8988T (cell line): Measurements from ENCODE around the gene POMGNT1.

Experiments
- DNase-seq: peaks from one replicate; pipeline ENCODE4 v3.0.0; 2011

The POMGNT1 gene

DNA sequence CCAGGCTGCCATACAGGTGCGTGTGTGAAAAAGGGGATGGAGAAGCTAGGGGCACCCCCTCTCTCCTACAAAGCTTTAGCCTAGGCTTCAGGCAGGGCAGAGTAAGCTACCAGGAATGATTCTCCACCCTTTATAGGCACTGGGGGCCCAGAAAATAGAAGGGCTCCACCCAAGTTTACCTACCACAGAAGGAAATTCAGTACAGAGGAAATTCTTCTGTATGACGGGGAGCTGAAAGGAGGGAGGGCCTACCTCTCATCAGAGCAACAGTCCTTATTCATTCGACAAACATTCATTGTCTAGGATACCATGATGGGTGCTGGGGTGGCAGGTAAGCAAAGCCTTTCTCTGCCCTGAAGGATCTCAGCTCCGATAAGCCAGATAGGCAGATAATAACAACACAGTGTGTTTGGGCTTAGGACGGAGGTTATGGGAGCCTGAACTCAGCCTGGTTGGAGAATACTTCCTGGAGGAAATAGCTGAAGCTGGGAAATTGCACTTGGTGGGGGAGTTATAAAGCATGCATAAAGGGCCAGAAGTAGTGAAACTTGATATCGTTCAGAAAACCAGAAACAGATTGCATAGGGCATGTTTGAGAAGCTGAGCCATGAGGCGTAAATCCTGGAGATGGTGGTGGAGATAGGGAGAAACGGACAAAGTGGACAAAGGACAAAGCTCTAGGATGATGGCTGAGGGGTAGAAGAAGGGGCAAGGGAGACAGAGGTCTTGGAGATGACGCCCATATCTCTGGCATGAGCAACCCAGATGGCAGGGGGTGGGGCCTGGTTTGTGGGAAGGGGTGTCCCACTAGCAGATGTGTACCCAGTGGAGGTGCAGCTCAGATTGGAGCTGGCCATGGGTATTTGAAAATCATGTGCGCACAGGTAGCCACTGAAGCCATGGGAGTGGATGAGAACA is 16.6 kb downstream of the POMGNT1 start:
- DNase-seq = no peak

DNA sequence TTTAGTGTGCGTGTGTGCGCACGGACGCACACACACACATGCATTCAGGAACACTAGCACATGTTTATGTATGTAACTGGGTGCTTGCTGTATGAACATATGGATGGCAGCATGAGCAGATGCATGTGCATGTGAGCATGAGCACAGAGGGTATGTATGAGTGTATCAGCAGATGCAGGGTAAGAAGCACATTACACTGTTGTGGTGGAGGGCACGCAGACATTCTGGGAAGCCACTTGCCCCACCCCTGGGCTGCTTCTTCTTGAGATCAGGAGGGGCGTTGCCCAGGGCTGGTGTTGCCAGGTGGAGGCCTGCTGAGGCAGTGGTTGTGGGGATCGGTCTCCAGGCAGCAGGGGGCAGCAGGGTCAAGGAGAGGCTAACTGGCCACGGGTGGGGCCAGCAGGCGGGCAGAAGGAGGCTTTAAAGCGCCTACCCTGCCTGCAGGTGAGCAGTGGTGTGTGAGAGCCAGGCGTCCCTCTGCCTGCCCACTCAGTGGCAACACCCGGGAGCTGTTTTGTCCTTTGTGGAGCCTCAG is 18.1 kb downstream of the POMGNT1 start:
- no peak for DNase-seq

DNA sequence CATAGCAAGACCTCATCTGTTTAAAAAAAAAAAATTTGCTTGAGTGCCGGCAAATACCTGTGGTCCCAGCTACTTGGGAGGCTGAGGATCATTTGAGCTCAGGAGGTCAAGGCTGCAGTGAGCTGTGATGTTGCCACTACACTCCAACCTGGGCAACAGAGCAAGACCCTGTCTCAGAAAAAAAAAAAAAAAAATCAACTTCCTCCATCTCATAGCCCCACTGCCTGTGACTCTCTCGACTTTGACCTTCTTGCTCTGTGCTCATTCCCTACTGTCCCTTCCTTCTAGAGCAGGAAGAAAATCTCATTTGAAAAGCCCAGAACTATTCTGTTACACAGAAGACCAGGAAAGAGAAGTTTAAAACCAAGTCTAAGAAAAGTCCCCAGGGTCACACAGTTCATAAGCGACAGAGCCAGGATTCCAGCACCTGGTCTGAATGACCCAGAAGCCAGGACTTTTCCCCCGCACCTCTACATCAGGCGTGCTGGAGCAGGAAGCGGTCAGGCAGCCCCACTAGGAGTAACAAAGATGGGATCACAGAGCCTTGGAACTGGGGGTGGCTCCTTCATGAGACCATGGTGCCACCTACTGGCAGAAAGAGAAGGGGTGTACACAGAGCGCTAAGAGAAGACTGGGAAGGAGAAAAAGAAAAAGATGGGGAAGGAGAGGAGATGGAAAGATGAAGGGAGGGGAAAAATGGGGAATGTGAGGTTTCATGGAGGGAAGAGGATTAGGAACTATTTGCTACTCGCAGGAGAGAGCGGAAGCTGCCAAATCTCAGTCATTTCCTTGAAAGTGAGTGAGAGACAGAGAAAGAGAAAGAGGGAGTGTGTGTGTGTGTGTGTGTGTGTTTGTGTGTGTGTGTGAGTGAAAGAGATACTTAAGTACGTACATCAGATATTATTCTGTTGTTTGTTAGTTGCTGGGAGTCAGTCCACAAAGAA is 18.8 kb downstream of the POMGNT1 start:
- DNase-seq = peak; percentile 61

DNA sequence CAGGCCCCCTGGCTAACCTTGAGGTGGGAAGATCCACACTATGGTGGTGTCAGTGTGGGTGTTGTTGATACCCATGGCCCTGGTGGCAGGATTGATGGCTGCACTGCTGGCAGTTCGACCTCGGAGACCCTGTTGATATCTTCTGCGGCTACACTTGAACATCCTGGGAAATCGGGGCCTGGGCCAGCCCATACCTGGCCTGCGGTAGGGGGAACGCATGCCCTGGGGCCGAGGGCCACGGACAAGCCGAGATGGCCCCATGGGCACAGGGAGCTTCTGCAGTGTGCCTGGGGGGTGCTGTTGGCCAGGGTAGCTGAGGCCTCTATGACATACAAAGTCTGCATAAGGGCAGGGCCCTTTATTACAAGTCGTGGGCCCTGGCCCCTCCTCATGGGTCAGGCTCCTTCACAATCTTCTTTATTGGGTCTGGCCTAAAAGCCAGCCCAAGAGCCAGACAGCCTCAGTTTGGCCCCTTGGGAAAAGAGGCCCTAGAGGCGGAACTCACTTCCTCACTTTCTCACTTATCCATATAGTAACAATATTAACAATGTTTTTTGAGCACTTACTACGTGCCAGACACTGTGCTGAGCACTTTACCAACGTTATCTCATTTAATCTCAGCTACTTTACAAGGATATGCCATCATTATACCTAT is 21.9 kb downstream of the POMGNT1 start, which contains the start of gene P3R3URF:
TSS of gene P3R3URF (minus strand) at position 278 of the 655 bp plus-strand sequence. CDS start at position 261, 17 bp downstream.
- no peak for DNase-seq

DNA sequence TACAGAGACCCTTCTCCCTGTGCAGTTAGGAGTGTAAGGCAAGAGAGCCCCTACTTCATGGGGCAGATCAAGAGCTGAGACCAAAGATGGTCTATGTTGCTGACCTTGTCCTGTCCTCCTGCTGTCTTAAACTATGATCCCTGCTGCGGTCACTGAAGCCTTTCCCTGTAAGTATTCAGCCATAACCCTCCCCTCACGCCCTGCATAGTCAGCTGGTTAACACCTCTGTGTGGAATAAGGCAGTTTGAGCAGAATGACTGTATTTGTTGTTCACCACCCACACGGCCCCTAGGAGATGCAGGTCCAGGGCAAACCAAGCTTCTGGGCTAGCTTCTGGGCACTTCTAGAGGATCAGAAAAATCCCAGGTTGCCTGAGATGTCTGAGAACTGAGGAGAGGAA is 23.0 kb downstream of the POMGNT1 start:
- no peak for DNase-seq

DNA sequence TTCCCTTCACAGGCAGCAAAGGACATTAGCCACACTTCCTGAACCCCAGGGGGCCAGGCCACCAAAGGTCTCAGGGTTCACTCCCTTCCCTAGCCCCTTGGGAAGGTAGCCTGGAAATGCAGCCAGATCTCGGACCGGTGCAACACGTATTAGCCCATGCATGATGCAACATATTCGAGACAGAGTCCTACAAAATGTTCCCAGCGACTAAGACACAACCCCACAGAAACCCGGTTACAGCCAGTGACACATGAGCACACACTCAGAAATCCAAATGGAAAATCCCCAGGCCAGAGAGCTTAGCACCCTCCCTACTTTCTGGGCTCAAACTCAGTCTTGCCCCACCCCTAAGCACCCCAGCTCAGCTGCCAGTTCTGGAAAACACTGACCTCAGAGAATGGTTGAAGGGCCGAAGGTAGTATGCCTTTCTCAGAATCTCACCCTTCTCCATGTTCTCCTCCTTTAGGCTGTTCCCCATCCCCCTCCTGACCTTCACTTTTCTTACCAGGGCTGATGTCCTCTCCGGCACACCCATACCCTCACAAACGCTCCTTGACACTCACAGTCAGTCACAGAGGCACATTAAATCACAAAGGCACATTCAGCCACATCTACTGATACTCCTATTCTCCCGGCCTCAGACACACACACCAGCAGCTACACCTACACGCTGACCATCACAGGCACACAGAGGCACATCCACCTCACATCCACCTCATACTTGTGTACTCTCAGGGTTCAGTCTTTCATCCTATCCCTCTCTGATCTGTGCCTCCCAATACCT is 23.6 kb downstream of the POMGNT1 start, which contains the start of gene TSPAN1:
TSS of gene TSPAN1 (plus strand) at position 640 of the 784 bp plus-strand sequence. CDS start 6,021 bp downstream, outside the sequence.
- no peak for DNase-seq

DNA sequence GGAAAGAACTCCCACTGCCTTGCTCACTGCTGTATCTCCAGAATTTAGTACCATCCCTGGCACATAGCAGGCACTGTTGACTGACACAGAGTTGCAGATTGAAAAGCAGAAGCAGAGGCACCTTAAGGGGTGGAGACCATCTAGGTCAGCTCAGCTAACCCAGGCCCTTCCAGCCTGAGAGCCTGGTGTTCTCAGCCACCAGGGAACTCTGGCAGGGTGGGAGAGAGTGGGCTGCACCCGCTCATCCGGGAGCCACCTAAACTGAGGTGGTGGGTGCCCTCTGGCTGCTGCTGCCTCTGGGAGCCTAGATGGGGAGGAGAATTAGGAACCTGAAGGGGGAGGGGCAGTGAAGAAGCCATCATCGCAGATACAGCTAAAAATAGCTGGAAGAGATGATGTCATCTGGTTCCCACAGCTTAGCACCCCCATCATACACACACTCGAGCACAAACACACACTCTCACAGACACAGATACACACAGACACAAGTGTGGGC is 24.8 kb downstream of the POMGNT1 start:
- no peak for DNase-seq

DNA sequence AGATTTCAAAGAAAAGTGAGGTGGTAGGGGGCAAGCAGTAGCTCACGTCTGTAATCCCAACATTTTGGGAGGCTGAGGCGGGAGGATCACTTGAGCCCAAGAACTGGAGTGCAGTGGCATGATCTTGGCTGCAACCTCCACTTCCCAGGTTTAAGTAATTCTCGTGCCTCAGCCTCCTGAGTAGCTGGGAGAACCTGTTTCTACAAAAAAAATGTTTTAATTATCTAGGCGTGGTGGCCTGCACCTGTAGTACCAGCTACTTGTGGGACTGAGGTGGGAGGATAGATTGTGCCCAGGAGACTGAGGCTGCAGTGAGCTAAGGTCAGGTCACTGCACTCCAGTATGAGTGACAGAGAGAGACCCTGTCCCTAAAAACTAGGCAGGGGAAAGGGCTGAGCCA is 25.9 kb downstream of the POMGNT1 start:
- DNase-seq = no peak

DNA sequence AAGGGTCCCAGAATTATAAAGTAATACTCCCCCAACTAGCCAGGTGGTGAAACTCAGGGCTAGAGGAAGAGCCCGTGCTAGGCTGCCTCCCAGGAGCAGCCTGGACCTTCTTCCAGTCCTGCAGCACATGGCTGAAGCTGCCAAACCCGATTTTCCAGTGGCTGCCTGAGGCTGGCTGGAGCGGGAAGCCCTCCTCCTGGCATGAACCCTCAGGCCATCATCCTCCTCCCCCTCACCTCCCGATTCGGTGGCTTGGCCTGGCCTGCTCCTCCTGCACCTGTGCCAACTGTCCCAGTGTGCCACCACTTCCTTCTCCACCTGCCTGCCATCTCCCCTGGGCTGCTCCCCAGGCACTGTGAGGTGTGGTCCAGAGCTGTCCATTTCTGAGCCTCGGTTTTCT is 26.4 kb downstream of the POMGNT1 start:
- DNase-seq = no peak

DNA sequence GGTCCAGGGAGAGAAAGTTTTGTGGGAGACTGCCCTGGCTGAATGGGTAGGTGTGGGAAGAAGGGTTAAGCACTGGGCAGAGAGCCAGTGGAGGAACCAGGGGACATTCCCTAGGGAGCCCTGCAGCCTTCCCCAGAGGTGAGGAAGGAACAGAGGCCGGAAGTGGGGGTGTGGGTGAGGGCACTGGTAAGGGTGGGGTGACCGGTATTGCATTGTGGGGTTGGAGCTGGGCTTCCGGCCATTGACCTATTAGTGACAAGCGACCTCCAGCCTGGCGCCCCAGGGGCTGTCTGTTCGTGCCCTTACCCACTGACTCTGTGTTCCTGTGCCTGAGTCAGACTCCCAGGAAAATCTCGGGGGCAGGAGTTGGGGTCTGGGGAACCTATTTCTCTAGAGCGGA is 26.9 kb downstream of the POMGNT1 start:
- no peak for DNase-seq

DNA sequence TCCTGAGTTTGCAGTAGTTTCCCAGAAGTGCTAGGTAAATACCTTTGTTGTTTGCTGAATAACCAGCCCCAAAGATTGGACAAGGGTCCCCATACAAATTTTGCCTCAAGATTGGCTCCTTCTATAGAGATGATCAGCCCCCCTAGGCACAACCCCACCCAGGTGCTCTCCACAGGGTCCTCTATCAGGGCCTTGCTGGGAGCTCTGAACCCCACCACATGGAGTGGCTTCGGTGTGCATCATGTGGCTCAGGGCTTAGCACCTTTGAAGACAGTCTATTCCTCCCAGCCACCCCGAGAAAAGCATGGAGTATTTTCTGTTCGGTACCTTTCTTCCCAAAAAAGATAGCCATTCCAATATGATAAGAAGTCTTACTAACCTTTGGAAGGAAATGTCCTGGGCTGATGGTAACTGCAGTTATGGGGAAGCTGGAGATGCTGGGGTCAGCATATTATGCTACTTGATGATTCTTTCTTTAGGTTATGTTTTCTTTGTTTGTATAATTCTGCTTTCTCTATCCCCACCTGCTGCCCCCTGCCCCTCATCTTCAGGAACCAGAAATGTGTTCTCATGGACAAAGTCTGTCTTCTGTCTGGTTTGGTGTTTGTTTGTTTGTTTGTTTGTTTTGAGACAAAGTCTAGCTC is 28.3 kb downstream of the POMGNT1 start:
- DNase-seq = no peak

DNA sequence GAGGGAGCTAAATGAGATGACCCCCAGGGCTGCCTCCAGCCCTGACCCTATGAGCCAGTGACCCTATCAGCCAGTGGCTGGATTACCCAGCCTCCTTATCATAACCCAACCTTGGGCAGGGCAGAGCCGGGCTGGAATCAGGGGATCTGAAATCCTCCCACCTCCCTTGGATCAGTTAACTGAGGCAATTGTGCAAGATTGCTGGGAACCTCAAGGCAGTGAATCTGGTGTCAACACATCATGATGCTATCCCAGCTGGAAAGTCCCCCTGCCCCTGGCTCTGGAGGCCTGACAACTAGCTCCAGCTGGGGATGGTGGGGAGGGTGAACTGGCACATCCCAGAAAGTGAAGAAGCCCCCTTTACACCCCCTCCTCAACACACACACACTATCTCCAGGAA is 29.8 kb downstream of the POMGNT1 start:
- no peak for DNase-seq

DNA sequence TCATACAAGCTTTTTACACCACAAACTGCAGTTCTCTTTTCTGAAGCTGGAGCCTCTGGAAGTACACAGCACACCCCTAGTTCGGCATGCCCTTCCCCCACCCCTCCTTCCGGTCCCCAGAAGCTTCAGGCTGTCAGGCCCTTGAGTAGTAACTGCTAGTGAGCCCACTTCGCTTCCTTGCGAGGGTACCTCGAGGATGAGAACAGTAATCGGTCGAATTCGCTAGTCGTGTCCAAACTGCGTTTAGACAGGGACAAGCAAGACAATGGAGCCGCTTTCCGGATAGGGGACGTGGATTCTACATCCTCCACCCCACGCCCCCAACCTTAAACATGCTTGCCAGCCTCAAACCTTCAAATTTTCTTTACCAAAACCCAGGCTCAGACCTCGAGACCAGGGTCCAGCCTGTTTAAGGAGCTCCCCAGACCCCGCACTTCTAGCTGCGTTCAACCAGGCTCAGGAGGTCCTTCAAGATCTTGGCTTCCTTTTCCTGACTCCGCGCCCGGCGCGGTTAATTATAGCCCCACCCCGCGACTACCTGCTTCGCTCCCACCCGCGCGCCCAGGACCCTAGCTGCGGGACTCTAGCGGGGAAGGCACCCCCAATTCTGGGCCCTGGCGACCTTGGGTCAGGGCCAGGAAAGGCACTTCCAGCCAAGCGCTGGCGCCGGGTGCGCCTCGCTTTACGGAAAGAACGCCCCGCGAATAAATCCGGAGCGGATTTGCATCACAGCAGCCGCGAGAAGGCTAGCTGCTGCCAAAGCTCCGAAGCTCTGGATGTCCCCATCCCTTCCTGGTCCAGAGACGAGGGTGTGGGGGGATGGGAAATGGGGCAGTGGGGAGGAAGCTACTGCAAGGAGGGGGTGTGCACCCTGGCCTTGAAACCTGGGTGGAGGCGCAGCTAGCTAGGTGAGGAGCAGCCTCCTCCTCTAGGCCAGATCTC is 31.4 kb downstream of the POMGNT1 start:
- no peak for DNase-seq

DNA sequence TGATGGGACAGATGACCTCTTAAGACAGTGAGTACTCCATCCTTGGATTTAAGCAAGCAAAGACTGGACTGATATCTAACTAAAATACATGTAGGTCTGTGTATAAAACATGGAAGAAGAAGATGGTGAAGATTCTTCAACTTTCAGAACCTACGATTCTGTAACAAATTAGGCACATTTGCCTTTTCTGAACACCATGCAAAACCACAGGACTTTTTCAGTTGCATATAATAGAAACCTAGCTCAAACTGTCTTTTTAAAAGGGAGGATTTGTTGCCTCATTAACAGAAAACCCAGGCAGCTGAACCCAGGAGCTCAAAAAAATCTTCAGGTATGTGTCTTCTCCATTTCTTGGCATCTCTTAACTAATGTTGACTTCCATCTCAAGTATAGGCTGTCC is 38.0 kb downstream of the POMGNT1 start:
- DNase-seq = no peak

DNA sequence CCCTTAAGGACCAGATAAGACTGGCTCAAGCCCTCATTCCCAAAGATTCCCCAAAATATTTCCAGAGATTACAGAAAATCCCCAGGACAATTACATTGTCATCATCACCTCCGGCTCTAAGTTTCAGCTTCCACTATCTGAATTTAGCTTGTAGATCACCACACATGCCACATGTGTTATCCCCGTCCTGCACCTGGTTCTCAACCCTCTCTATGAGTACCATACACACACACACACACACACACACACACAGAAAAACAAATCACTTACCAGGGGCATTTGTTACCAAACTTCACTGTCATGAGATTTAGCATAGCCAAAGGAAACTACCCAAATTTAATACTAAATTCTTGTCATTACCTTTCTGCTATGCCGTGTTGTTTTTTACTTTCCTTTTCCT is 38.7 kb downstream of the POMGNT1 start:
- DNase-seq = no peak

DNA sequence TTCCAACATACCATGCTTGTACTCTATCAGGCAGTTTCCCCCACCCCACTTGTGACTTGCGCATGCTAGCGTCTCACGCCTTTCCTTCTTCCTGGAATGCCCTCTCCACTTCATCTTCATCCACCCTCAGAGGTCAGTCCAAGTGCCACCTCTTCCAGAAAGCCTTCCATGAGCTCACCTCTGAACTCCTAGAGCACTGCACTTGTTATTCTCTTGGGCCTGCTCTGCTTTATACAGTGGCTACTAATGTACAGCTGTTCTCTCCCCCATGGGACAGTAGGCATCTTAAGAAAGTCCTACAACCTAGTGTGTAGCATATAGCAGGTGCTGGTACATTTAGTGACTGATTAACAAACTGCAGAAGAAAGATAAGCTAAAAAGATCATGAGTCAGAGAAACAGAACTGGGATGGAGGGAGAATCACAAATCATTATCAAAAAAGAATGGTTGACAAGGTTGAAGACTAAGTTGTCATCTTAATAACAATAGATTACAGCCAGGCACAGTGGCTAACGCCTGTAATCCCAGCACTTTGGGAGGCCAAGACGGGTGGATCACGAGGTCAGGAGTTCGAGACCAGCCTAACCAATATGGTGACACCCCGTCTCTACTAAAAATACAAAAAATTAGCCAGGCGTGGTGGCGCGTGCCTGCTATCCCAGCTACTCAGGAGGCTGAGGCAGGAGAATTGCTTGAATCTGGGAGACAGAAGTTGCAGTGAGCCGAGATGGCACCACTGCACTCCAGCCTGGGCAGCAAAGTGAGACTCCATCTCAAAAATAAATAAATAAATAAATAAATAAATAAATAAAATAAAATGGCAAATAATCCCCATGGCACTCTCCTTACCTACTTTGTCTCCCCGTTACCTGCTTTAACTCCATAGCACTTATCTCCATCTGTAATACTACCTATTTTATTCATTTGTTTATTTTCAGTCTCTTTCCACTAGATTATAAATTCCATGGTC is 39.6 kb downstream of the POMGNT1 start:
- no peak for DNase-seq

DNA sequence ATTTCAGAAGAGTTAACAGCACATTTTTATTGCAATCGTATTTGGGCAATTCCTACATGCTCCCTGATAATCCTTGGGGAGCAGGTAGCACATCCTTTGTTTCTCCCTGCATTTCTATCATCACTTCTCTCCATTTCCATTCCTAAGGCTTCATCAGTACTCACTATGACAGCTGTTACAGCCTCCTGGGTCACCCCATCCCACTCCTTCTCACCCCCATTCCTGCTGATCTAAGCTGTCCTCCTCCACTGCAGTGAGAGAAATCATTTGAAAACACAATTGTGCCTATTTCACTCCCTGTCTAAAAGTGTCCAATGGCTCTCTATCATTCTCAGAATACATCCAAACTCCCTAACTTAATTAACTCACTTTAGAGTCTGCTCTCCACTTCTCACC is 40.3 kb downstream of the POMGNT1 start:
- no peak for DNase-seq

DNA sequence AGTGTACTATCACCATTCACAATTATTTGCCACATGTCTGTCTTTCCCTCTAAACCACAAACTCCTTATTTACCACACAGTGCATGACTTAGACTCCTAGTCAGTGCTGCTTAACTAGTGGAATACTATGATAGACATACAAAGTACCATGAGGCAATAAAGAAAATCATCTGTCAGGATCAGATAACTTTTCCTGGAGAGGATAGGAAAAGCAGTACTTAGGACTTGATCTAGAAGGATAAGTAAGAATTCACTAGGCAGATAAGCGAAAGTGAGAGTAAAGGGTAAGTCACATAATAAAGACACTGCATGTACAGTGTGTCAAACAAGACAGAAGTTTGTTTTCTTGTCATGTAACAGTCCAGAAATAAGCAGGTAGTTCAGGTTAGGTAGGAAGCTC is 44.5 kb downstream of the POMGNT1 start:
- no peak for DNase-seq

DNA sequence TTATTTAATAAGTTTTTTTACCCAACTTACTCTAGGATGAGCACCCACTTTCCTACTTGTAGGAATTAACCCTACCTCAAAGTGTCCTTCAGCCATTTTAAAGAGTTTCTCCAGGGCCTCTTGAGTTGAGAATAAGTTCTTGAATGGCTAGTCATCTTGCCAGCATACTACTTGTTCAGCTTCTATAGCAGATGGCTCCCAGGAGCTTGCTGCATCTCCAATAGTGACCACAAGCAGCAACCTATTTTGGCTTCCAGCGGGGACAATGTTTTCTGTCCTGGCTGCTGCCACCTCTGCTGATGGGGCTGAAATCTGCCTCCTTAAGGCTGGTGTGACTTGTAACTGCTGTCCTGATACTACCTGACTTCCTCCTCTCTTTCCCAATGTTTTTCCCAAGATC is 45.0 kb downstream of the POMGNT1 start:
- DNase-seq = no peak
